ENCODE measurements around the gene KCNH8. TPM values are rescaled to one million over a fixed set of nuclear protein-coding genes. Genes with fewer than 3 reads are reported as not detected.

The KCNH8 gene
- total RNA-seq, 1 experiment from 2014 or later = 3.7 TPM

DNA sequence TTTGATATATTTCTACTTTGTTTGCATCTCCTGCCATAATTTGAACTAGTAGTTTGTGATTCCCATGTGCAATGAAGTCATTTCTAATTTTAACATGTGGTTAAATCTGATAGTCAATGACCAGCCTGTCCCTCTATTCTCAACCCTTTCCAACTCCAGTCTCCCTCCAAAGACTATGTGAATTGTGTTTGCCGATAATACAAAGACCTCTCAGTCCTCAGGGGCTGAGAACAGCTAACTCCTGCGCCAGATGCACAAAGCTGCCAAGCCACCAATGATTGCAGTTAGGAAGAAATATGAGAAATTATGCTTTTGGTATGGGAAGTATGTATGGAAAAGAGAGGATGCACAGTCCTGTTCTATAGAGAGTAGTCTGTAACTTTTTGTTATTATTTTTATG, 54.0 kb downstream of the KCNH8 start:
- no CpG with 5 or more reads among the region's 2 CpGs for WGBS (ENCODE audit: extremely low coverage, insufficient read length, low lambda C conversion rate)
- no peak overlapping the region for H3T11ph ChIP-seq (ENCODE audit: low read length)
- H3K23me2 ChIP-seq (ENCODE audit: insufficient read length, low read depth, low read length, poor library complexity, severe bottlenecking) = no peaks in the 10 kb centered on the region
- no peak overlapping the region for H2AK5ac ChIP-seq (ENCODE audit: insufficient read length, low read length)
- H2BK15ac ChIP-seq (ENCODE audit: low read depth, low read length) = no peak overlapping the region
- H3K4me1 ChIP-seq (ENCODE audit: insufficient read depth, low read length) = no peaks in the 10 kb centered on the region
- no peak overlapping the region for H3K14ac ChIP-seq (ENCODE audit: insufficient read depth, low read length)
- no peak overlapping the region for H2BK20ac ChIP-seq (ENCODE audit: low read depth, low read length, poor library complexity, severe bottlenecking)
- H3K56ac ChIP-seq (ENCODE audit: insufficient read length, low read depth, low read length) = no peak overlapping the region
- no peak overlapping the region for H3K27ac Mint-ChIP-seq
- no peaks in the 10 kb centered on the region for H3K9me3 Mint-ChIP-seq
- H3K18ac ChIP-seq (ENCODE audit: insufficient read length, low read depth, low read length) = no peak overlapping the region
- no peak overlapping the region for H3K23ac ChIP-seq (ENCODE audit: insufficient read length, low read depth, low read length)
- no peak overlapping the region for H2BK120ac ChIP-seq (ENCODE audit: low read depth, low read length, poor library complexity, severe bottlenecking)
- no peak overlapping the region for H2BK5ac ChIP-seq (ENCODE audit: insufficient read length, low read length)
- no peaks in the 10 kb centered on the region for H3K79me1 ChIP-seq (ENCODE audit: insufficient read depth, low read depth, low read length, poor library complexity, severe bottlenecking)
- no peak overlapping the region for H3K9ac ChIP-seq (ENCODE audit: extremely low read depth, insufficient read length, low read length)
- no peaks in the 10 kb centered on the region for H4K20me1 ChIP-seq (ENCODE audit: control insufficient read depth, insufficient read depth, insufficient read length)
- no peak overlapping the region for H2AFZ ChIP-seq (ENCODE audit: low read length)
- no peaks in the 10 kb centered on the region for H3K27me3 Mint-ChIP-seq (ENCODE audit: low read depth)
- no peaks in the 10 kb centered on the region for H3K36me3 Mint-ChIP-seq (ENCODE audit: insufficient read depth in 1 of 3, low read depth in 3 of 3)
- no peak overlapping the region for H3K4ac ChIP-seq (ENCODE audit: low read depth, low read length)
- no peaks in the 10 kb centered on the region for H3K4me1 Mint-ChIP-seq
- DNase-seq = no peak
- H2BK12ac ChIP-seq (ENCODE audit: insufficient read length, low read depth, low read length) = no peak overlapping the region
- H3K27ac ChIP-seq (ENCODE audit: insufficient read length, low read depth, low read length) = no peak overlapping the region
- H3K4me3 Mint-ChIP-seq = no peak overlapping the region
- no peak overlapping the region for H4K91ac ChIP-seq (ENCODE audit: insufficient read length, low read depth, low read length)
- TF ChIP-seq CTCF (conservative IDR thresholded peaks at IDR 0.05) = no peak
- H4K8ac ChIP-seq (replicated peaks; ENCODE audit: insufficient read length, low read depth, low read length) = no peak overlapping the region
- H3K79me2 ChIP-seq (ENCODE audit: insufficient read depth, low read length) = no peaks in the 10 kb centered on the region
- no peak overlapping the region for H4K5ac ChIP-seq (ENCODE audit: insufficient read length, low read depth, low read length)
- no peaks in the 10 kb centered on the region for H3K9me3 ChIP-seq (ENCODE audit: control insufficient read depth, low read depth, low read length)
- H3K27me3 ChIP-seq (ENCODE audit: insufficient read depth, low read length) = no peaks in the 10 kb centered on the region
- H3K4me2 ChIP-seq (ENCODE audit: insufficient read depth, insufficient read length, low read length) = no peak overlapping the region
